HFFc6 (cell line): ENCODE measurements around the gene KRT72. TPM values are rescaled to one million over a fixed set of nuclear protein-coding genes. Genes with fewer than 3 reads are reported as not detected.

Source experiments
- DNase-seq: peaks from one replicate; pipeline ENCODE4 v3.0.0-alpha.2; 2018
- H3K27ac Mint-ChIP-seq: 2 replicates; pipeline ENCODE4 v1.8.0; 2020; ENCODE audit warnings: mild to moderate bottlenecking, mixed read lengths
- H3K27me3 Mint-ChIP-seq: 2 replicates; pipeline ENCODE4 v1.8.0; 2021; ENCODE audit warnings: mild to moderate bottlenecking, moderate library complexity, mixed read lengths; ENCODE audit not compliant: insufficient read depth
- H3K36me3 Mint-ChIP-seq: 2 replicates; pipeline ENCODE4 v1.8.0; 2021; ENCODE audit warnings: low read depth, mixed read lengths
- H3K4me1 Mint-ChIP-seq: 2 replicates; pipeline ENCODE4 v1.8.0; 2020; ENCODE audit warnings: low read depth, mixed read lengths
- H3K4me3 Mint-ChIP-seq: 2 replicates; pipeline ENCODE4 v1.8.0; 2020; ENCODE audit warnings: mild to moderate bottlenecking, moderate library complexity, mixed read lengths
- H3K9me3 Mint-ChIP-seq: 2 replicates; pipeline ENCODE4 v1.8.0; 2020; ENCODE audit warnings: mild to moderate bottlenecking, mixed read lengths
- CTCF ChIP-seq: fragments of 200-600 bp; sonication (generic); IDR thresholded peaks from 2 replicates; pipeline ENCODE4 v1.5.0; 2021; ENCODE audit warnings: antibody characterized with exemption, mild to moderate bottlenecking
- total RNA-seq, 6 experiments: library from RNA; stranded (reverse); fragmentation: NEBNext Ultra II Directional; extraction: Animal tissue kit (Norgen Biotek cat#: 25700); gene quantifications; 2 replicates in 1 of 6; 3 replicates in 5 of 6; pipeline ENCODE4 v1.2.3, GENCODE V29; 2021

KRT72 gene
- total RNA-seq, 6 experiments from 2014 or later, result not detected

GRCh38 chr12:52641468-52641867 is 40.2 kb upstream of the KRT72 start:
- no peaks in the 10 kb centered on the region for H3K9me3 Mint-ChIP-seq
- H3K4me1 Mint-ChIP-seq, result no peaks in the 10 kb centered on the region
- H3K27ac Mint-ChIP-seq, result no peak overlapping the region
- peaks cover 43% of the 10 kb centered on the region for H3K27me3 Mint-ChIP-seq
- no peak for TF ChIP-seq CTCF
- H3K4me3 Mint-ChIP-seq, result no peak overlapping the region
- no peaks in the 10 kb centered on the region for H3K36me3 Mint-ChIP-seq
- no peak for DNase-seq

GRCh38 chr12:52637299-52637698 is 36.0 kb upstream of the KRT72 start:
- no peaks in the 10 kb centered on the region for H3K36me3 Mint-ChIP-seq
- H3K27me3 Mint-ChIP-seq, result peaks cover 24% of the 10 kb centered on the region
- DNase-seq, result no peak
- TF ChIP-seq CTCF, result no peak
- no peaks in the 10 kb centered on the region for H3K4me1 Mint-ChIP-seq
- no peaks in the 10 kb centered on the region for H3K9me3 Mint-ChIP-seq
- H3K27ac Mint-ChIP-seq, result no peak overlapping the region
- no peak overlapping the region for H3K4me3 Mint-ChIP-seq

- H3K4me1 Mint-ChIP-seq, result no peaks in the 10 kb centered on the region
- no peak for DNase-seq
- no peak overlapping the region for H3K27ac Mint-ChIP-seq
- no peak for TF ChIP-seq CTCF
- no peak overlapping the region for H3K4me3 Mint-ChIP-seq
- H3K27me3 Mint-ChIP-seq, result peaks cover 26% of the 10 kb centered on the region
- H3K36me3 Mint-ChIP-seq, result no peaks in the 10 kb centered on the region
- no peaks in the 10 kb centered on the region for H3K9me3 Mint-ChIP-seq
These were observed 35.5 kb upstream of the KRT72 start for GRCh38 chr12:52636592-52637258.

- no peak for DNase-seq
- Mint-ChIP-seq H3K27ac (no peak overlapping the region), H3K27me3 (peaks cover 26% of the 10 kb centered on the region), H3K36me3 (no peaks in the 10 kb centered on the region), H3K4me1 (no peaks in the 10 kb centered on the region), H3K4me3 (no peak overlapping the region), H3K9me3 (no peaks in the 10 kb centered on the region)
- TF ChIP-seq CTCF, result no peak
These were observed 34.9 kb upstream of the KRT72 start for GRCh38 chr12:52636189-52636588.

GRCh38 chr12:52634266-52635056 is 33.2 kb upstream of the KRT72 start:
- Mint-ChIP-seq H3K4me3 (no peak overlapping the region), H3K9me3 (no peaks in the 10 kb centered on the region), H3K36me3 (no peaks in the 10 kb centered on the region), H3K4me1 (no peaks in the 10 kb centered on the region), H3K27ac (no peak overlapping the region), H3K27me3 (peaks cover 39% of the 10 kb centered on the region)
- no peak for TF ChIP-seq CTCF
- no peak for DNase-seq
